ENCODE results near the gene GRIK2. TPM values are rescaled to one million over a fixed set of nuclear protein-coding genes. Genes with fewer than 3 reads are reported as not detected.

GRIK2 gene
- polyA plus RNA-seq, 1 donor, result 16.5 TPM

- peak; percentile 17 for DNase-seq
Measured at GRCh38 chr6:101454106-101454676, 60.7 kb downstream of the GRIK2 start.

GRCh38 chr6:101458336-101458735, 64.8 kb downstream of the GRIK2 start:
- no peak for DNase-seq

- no peak for DNase-seq
Measured at GRCh38 chr6:101458826-101459225, 65.3 kb downstream of the GRIK2 start.

DNA sequence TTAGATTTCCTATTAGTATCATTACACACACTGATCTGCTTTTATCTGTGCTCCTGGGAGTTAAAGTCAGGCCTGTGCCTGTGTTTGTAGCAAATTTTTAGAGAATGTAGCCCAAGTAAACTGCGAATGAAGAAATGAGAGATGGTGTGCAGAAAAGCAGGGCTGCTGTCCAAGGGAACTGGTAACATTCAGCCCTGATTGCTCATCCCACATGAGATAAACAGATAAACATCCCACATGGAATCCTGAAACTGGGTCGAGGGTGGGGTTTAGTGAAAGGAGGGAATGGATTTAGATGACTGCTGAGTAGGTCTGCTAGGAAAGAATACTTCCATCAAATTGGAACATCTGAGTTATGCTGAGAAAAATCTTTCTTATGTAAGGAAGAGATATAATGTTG, 69.1 kb downstream of the GRIK2 start:
- no peak for DNase-seq

DNA sequence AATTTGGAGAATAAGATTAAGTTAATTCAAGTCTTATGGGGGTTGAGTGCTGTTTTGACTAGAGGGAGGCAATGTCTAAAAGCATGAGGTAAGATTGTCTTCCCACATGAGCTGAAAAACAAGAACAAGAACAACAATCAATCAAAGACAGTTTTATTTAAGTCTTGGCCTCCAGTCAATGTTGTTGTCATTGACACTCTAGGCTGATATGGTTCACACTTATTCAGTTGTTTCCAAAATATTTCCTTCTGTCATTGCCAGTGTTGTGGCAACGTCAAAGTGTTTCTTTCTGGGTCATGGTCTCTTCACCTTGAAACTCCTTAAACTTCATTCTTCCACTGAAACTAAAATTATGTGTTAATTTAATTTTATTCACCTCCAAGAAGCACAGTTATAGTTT, 72.4 kb downstream of the GRIK2 start:
- DNase-seq, result no peak

DNA sequence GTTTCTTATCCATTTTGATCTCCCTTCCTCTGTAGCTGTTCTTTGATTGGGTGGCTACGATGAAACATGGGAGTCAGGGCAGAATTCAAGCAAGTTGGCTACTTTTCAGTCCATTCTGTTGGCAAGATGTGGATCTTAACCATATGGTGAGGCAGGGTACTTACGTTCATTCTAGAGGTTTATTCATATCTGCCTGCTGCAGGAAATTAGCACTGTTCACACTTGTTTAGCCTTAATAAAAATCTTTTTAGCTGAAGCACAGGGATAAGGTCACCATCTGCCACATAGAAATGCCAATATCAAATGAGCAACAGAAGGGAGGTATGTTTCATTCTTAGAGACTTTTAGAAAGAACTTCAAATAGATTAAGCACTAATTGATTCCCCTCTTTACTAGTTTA, 83.9 kb downstream of the GRIK2 start:
- DNase-seq, result no peak

GRCh38 chr6:101478891-101479290, 85.4 kb downstream of the GRIK2 start:
- no peak for DNase-seq

DNA sequence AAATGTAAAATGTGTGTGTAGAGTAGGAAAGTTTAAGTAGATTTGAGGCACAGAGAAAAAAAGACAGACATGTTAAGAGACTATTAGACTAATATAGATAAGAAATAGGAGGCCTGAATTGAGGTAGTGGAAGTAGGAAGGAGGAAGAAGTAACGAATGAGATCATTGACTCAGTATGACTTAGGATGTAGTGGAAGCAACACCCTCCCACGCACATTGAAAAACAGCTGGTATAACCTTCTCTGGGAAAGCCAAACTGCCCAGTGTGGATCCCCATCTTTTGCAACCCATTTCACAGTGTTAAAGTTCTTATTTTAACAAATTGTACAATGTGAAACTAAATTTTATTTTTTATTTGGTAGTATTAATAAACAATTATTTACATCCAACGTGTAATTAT, 89.1 kb downstream of the GRIK2 start:
- no peak for DNase-seq

DNA sequence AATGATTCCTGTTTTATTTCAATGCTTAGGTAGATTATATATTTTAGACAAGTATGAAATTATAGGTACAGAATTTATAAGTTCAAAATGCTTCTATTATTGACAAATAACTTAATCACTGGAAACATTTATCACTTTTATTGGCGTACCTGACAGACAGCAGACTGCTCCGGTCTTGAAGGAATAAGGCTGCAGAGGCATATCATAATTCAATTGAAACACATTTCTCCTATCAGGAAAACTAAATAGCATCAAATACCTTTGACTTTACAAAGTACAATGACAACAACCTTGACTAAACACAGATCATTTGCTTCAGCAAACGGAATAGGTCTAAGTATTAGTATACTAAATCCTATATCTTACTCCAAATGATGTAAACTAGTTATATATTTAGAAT, 91.3 kb downstream of the GRIK2 start:
- DNase-seq, result no peak

DNA sequence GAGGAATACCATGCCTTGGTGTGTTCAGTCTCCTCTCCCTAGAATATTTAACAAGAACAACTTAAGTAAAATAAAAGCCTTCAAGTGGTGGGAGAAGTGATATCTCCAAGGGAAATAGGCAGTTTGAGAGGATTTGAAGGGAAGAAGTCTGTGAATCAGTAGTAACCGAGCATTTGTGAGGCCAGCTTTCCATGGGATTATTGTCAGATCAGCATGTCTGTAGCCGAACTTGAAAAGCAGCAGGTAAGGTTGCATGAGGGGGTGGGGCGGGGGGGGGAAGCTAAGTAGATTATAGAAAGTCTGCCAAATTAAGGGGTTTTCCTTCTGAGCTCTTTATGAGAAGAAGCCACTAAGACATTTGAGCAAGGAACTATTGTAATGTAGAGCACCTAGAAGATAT, 92.6 kb downstream of the GRIK2 start:
- no peak for DNase-seq

- no peak for DNase-seq
Measured at GRCh38 chr6:101486726-101487125, 93.2 kb downstream of the GRIK2 start.

DNA sequence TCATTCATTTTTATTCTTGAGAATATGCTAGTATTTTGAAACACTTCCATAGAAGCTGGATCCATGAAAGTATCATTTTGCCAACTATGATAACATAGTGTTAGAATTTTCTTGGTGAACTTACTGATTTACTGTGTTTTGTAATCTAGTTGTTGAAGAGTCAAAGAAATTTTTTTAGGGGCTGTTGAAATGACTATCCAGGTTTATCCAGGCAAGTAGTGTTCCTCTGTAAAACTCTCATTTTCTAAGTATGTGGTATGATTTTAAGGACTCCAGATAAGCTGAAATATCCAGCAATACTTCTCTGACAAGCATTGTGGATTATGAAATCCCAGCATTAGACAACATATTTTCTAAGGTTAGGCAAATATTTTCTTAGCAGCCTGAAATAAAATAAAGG, 95.9 kb downstream of the GRIK2 start:
- DNase-seq, result no peak

- no peak for DNase-seq
Measured at GRCh38 chr6:101490857-101491256, 97.3 kb downstream of the GRIK2 start.

GRCh38 chr6:101502818-101503217, 109.3 kb downstream of the GRIK2 start:
- no peak for DNase-seq

- DNase-seq, result no peak
Measured at GRCh38 chr6:101509536-101509935, 116.0 kb downstream of the GRIK2 start.

DNA sequence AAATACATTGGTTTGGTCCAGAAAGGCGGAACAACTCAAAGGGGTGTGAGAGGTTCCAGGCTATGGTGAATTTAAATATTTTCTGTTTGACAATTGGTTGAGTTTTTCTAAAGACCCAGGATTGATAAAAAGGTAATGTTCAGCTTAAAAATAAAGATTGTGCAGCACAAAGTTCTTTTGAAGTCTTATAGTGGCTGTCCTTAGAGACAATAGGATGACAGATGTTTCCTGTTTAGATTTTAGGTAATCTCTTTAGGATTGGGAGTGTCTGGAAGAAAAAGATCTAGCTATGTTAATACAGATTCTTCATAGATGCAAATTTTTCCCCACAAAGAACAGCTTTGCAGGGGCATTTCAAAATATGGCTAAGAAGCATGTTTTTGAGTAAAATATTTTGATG, 119.7 kb downstream of the GRIK2 start:
- no peak for DNase-seq

GRCh38 chr6:101516578-101516977, 123.1 kb downstream of the GRIK2 start:
- peak; percentile 3 for DNase-seq

- no peak for DNase-seq
Measured at GRCh38 chr6:101517632-101518031, 124.1 kb downstream of the GRIK2 start.

DNA sequence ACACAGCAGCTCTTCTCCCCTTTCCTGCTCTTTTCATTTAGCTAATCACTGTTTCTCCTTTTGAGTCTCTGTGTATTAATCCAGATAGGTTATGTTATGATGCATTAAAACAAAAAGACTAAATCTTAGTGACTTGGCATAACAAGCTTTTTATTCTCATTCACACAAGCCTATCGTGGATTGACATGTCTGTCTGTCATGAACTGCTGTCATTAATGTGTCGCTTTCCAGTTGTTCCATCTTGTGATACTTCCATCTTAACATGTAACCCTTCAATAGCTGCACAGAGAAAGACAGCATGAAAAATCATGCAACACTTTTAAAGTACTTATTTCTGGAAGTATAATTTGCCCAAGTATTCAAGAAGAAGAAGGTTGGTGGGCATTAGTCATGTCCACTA, 128.7 kb downstream of the GRIK2 start:
- no peak for DNase-seq

- DNase-seq, result no peak
Measured at GRCh38 chr6:101527467-101527866, 134.0 kb downstream of the GRIK2 start.

GRCh38 chr6:101528801-101529200, 135.3 kb downstream of the GRIK2 start:
- no peak for DNase-seq

GRCh38 chr6:101531538-101531937, 138.0 kb downstream of the GRIK2 start:
- no peak for DNase-seq

DNA sequence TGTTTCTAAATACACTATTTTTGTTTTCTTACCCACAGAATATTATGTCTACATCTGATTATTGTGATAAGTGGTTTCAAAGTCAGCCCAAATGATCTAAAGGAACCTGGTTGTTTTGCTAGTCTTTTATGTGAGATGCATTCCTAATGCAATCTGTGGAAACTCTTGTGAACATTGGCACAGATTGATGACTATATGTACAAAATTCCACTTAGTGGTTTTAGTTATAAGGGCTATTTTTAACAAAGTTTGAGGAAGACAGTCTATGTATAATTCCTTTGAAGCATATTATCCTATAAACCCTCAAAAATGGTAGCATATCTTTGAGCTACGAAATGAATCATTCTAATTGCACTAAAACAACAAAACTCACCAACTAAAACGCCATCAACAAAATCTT, 140.9 kb downstream of the GRIK2 start:
- DNase-seq, result no peak

DNA sequence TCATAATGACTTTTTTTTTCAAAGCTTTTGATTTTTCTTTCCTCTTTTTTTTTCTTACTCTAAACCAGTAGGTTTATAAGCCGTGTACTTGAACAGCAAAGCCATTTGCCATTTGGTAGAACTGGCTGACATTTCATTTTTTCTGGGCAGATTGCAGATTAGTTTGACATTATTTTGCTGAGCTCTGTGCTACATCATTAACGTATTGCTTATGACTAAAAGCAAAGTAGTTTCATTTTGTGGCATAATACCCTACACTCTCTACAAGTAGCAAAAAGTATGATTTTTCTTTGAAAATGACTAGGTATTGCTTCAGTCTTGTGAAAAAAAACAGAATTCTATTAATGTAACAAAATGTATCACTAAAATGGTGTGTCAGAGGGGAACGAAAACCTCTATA, 141.3 kb downstream of the GRIK2 start:
- no peak for DNase-seq

- DNase-seq, result no peak
Measured at GRCh38 chr6:101537753-101538316, 144.3 kb downstream of the GRIK2 start.

Measured in left kidney (tissue), 2 donors.